Measurements from ENCODE around the gene GRK2. TPM values are rescaled to one million over a fixed set of nuclear protein-coding genes. Genes with fewer than 3 reads are reported as not detected.

GRK2 gene
- total and polyA plus RNA-seq, 5 experiments from 2014 or later = 16.8 to 354 (median 70.7) TPM

- peaks cover 0 to 9% (median 2%) of the 10 kb centered on the region in 3 donors for H3K36me3 Mint-ChIP-seq
- peak overlapping the region in 1 of 10 donors; percentile 74 for H3K27ac Mint-ChIP-seq
- POLR2A ChIA-PET = interaction anchor here (0.6 to 49.2 kb wide), 8 partner anchors 17 to 1818 kb away, joined by 3 to 2293 read pairs (median 4); partner anchors contain the start of genes ANKRD13D and GRK2
- peaks cover 13 to 33% (median 20%) of the 10 kb centered on the region in 4 donors for H3K4me1 Mint-ChIP-seq
- H3K4me3 Mint-ChIP-seq = no peak overlapping the region
- H3K9me3 Mint-ChIP-seq = no peaks in the 10 kb centered on the region
- no peaks in the 10 kb centered on the region for H3K27me3 Mint-ChIP-seq
- DNase-seq (no peak), ATAC-seq (no peak)
These were observed 55.1 kb downstream of the GRK2 start for GRCh38 chr11:67321313-67321871.

DNA sequence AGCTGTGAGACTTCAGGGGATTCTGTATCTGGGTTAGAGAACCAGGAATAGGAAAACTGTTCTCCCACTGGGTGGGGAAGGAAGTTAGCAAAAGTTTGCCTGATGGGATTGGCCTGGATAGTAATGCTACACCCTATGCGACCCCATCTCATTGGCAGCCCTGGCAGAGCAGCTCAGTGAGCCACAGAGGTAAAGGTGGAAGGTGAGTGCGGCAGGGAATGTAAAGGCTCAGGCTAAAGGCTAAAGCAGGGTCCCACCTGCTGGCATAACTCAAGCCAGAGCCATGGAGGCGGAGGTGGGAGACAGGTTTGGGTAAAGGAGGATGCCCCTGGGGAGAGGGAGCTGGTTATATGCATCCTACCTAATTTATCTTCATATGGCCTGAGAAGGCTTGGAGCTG, 55.8 kb downstream of the GRK2 start:
- ATAC-seq (no peak), DNase-seq (no peak)
- Mint-ChIP-seq H3K4me1 (peaks cover 11 to 29% (median 18%) of the 10 kb centered on the region in 4 donors), H3K27me3 (no peaks in the 10 kb centered on the region), H3K27ac (peak overlapping the region in 1 of 10 donors; percentile 46), H3K4me3 (no peak overlapping the region), H3K9me3 (no peaks in the 10 kb centered on the region), H3K36me3 (peaks cover 0 to 9% (median 2%) of the 10 kb centered on the region in 3 donors)
- POLR2A ChIA-PET = interaction anchor here (0.5 to 49.2 kb wide), 11 partner anchors 13 to 89 kb away, joined by 3 to 2293 read pairs (median 4); partner anchors contain the start of genes ANKRD13D, GRK2, POLD4 and SSH3

DNA sequence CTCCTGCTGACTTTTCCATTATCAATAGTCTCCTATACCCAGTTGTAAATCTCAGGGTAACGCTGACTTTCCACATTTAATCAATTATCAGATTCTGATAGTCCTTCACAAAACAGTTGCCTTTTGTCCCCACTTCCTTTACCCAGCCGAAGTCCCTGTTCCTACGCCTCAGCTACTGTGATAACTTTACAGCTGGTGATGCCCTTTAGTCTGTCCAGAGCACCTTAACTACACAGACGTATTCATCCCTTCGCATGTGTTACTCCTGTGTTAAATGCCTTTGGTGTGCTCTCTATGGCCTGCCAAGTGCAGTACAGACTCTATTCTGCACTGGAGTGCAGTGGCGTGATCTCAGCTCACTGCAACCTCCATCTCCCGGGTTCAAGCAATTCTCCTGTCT, 57.3 kb downstream of the GRK2 start:
- H3K36me3 Mint-ChIP-seq = peaks cover 0 to 9% (median 2%) of the 10 kb centered on the region in 3 donors
- H3K27ac Mint-ChIP-seq = no peak overlapping the region
- ATAC-seq (no peak), DNase-seq (no peak)
- no peaks in the 10 kb centered on the region for H3K9me3 Mint-ChIP-seq
- H3K27me3 Mint-ChIP-seq = no peaks in the 10 kb centered on the region
- POLR2A ChIA-PET = interaction anchor here (1.5 to 49.2 kb wide), 3 partner anchors 20 to 45 kb away, joined by 4 to 2293 read pairs (median 6); partner anchors contain the start of genes ANKRD13D and GRK2
- peaks cover 7 to 17% (median 10%) of the 10 kb centered on the region in 4 donors for H3K4me1 Mint-ChIP-seq
- H3K4me3 Mint-ChIP-seq = no peak overlapping the region

DNA sequence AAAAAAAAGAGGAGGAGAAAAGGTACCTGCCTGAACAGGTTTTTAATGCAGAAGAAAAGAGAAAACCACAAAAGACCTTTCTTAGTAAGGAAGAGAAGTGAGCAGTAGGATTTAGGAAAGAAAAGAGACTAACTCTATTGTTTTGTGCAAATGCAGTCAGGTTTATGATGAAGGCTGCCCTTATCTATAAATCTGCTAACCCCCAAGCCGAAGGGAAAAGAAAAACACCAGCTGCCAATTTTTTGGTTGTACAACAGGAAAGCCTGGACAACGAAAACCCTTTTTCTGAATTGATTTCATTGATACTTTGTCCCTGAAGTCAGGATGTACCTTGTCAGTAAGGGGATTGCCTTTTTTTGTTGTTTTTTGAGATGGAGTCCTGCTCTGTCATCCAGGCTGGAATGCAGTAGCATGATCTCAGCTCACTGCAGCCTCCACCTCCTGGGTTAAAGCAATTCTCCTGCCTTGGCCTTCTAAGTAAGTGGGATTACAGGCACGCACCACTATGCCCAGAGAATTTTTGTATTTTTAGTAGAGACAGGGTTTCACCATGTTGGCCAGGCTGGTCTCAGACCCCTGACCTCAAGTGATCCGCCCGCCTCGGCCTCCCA, 65.9 kb downstream of the GRK2 start:
- no peak for DNase-seq
- Mint-ChIP-seq H3K9me3 (no peaks in the 10 kb centered on the region), H3K36me3 (peaks cover 0 to 13% (median 0%) of the 10 kb centered on the region in 3 donors), H3K27ac (no peak overlapping the region), H3K4me3 (no peak overlapping the region), H3K4me1 (peaks cover 0 to 3% (median 0%) of the 10 kb centered on the region in 4 donors), H3K27me3 (no peaks in the 10 kb centered on the region)
- POLR2A ChIA-PET = interaction anchor here (0.7 to 2.5 kb wide), 2 partner anchors 10 to 47 kb away, joined by 5 to 9 read pairs; no protein-coding TSS in a partner anchor
- ATAC-seq = no peak

Other genes starting within 250 kb of the GRK2 start
- gene SYT12, start 243.3 kb upstream of the GRK2 start, total RNA-seq = not detected
- gene SYT12, start 243.3 kb upstream of the GRK2 start, polyA plus RNA-seq = not detected
- under 1 TPM in 1 of 2 experiments, not detected in 1; 0.99 TPM for gene RHOD, start 209.6 kb upstream of the GRK2 start, total RNA-seq
- gene RHOD, start 209.6 kb upstream of the GRK2 start, polyA plus RNA-seq = under 1 TPM in 2 of 3 donors, not detected in 1; 0.17 to 0.48 TPM
- gene KDM2A, start 147.2 kb upstream of the GRK2 start, total RNA-seq = 100 to 1,000 TPM; 280 TPM
- 10 to 100 TPM in 1 of 3 donors, 1 to 10 TPM in 2; 8.0 to 12.9 (median 9.9) TPM for gene KDM2A, start 147.2 kb upstream of the GRK2 start, polyA plus RNA-seq
- gene ANKRD13D, start 22.8 kb downstream of the GRK2 start, total RNA-seq = 100 to 1,000 TPM; 189 to 206 TPM
- gene ANKRD13D, start 22.8 kb downstream of the GRK2 start, polyA plus RNA-seq = 10 to 100 TPM in 2 of 3 donors, 1 to 10 TPM in 1; 6.0 to 18.3 (median 10.1) TPM
- gene SSH3, start 37.1 kb downstream of the GRK2 start, total RNA-seq = 10 to 100 TPM; 18.1 to 25.3 TPM
- 1 to 10 TPM; 1.7 to 4.5 (median 3.2) TPM for gene SSH3, start 37.1 kb downstream of the GRK2 start, polyA plus RNA-seq
- 100 to 1,000 TPM; 102 to 110 TPM for gene POLD4, start 87.1 kb downstream of the GRK2 start, total RNA-seq
- gene POLD4, start 87.1 kb downstream of the GRK2 start, polyA plus RNA-seq = 100 to 1,000 TPM in 2 of 3 donors, 10 to 100 TPM in 1; 87.7 to 105 (median 102) TPM
- 1 to 10 TPM; 1.1 to 1.5 TPM for gene CLCF1, start 107.1 kb downstream of the GRK2 start, total RNA-seq
- under 1 TPM in 1 of 3 donors, not detected in 2; 0.58 TPM for gene CLCF1, start 107.1 kb downstream of the GRK2 start, polyA plus RNA-seq
- 10 to 100 TPM; 47.3 to 58.1 TPM for gene RAD9A, start 125.5 kb downstream of the GRK2 start, total RNA-seq
- 1 to 10 TPM; 6.5 to 9.4 (median 6.6) TPM for gene RAD9A, start 125.5 kb downstream of the GRK2 start, polyA plus RNA-seq
- gene PPP1CA, start 135.4 kb downstream of the GRK2 start, total RNA-seq = 100 to 1,000 TPM; 141 to 146 TPM
- gene PPP1CA, start 135.4 kb downstream of the GRK2 start, polyA plus RNA-seq = 100 to 1,000 TPM; 357 to 518 (median 403) TPM
- 100 to 1,000 TPM; 403 to 419 TPM for gene TBC1D10C, start 137.6 kb downstream of the GRK2 start, total RNA-seq
- 100 to 1,000 TPM; 231 to 307 (median 251) TPM for gene TBC1D10C, start 137.6 kb downstream of the GRK2 start, polyA plus RNA-seq
- gene CARNS1, start 149.2 kb downstream of the GRK2 start, total RNA-seq = 10 to 100 TPM; 18.5 to 21.2 TPM
- 1 to 10 TPM; 2.2 to 3.7 (median 2.3) TPM for gene CARNS1, start 149.2 kb downstream of the GRK2 start, polyA plus RNA-seq
- gene RPS6KB2, start 162.0 kb downstream of the GRK2 start, total RNA-seq = 10 to 100 TPM; 80.9 to 82.8 TPM
- 10 to 100 TPM; 41.9 to 45.9 (median 43.2) TPM for gene RPS6KB2, start 162.0 kb downstream of the GRK2 start, polyA plus RNA-seq
- gene PTPRCAP, start 171.2 kb downstream of the GRK2 start, total RNA-seq = 100 to 1,000 TPM; 212 to 215 TPM
- gene PTPRCAP, start 171.2 kb downstream of the GRK2 start, polyA plus RNA-seq = 100 to 1,000 TPM; 647 to 717 (median 686) TPM
- gene CORO1B, start 177.0 kb downstream of the GRK2 start, total RNA-seq = 10 to 100 TPM; 21.2 to 22.3 TPM
- 10 to 100 TPM in 1 of 3 donors, 1 to 10 TPM in 2; 9.2 to 12.6 (median 9.8) TPM for gene CORO1B, start 177.0 kb downstream of the GRK2 start, polyA plus RNA-seq
- gene GPR152, start 186.3 kb downstream of the GRK2 start, total RNA-seq = not detected
- 1 to 10 TPM in 1 of 3 donors, under 1 TPM in 2; 0.20 to 1.2 (median 0.86) TPM for gene GPR152, start 186.3 kb downstream of the GRK2 start, polyA plus RNA-seq
- gene CABP4, start 188.9 kb downstream of the GRK2 start, total RNA-seq = 1 to 10 TPM; 2.9 to 3.7 TPM
- under 1 TPM; 0.58 to 0.96 (median 0.62) TPM for gene CABP4, start 188.9 kb downstream of the GRK2 start, polyA plus RNA-seq
- gene TMEM134, start 202.8 kb downstream of the GRK2 start, total RNA-seq = 100 to 1,000 TPM; 105 to 111 TPM
- 100 to 1,000 TPM; 128 to 148 (median 144) TPM for gene TMEM134, start 202.8 kb downstream of the GRK2 start, polyA plus RNA-seq
- 100 to 1,000 TPM; 136 to 141 TPM for gene AIP, start 216.6 kb downstream of the GRK2 start, total RNA-seq
- 100 to 1,000 TPM; 146 to 169 (median 146) TPM for gene AIP, start 216.6 kb downstream of the GRK2 start, polyA plus RNA-seq
- gene PITPNM1, start 238.9 kb downstream of the GRK2 start, total RNA-seq = 100 to 1,000 TPM; 118 to 120 TPM
- gene PITPNM1, start 238.9 kb downstream of the GRK2 start, polyA plus RNA-seq = 10 to 100 TPM; 13.8 to 36.5 (median 15.9) TPM
- 10 to 100 TPM; 41.8 to 46.4 TPM for gene CDK2AP2, start 241.7 kb downstream of the GRK2 start, total RNA-seq
- gene CDK2AP2, start 241.7 kb downstream of the GRK2 start, polyA plus RNA-seq = 10 to 100 TPM; 75.9 to 96.8 (median 79.5) TPM

Measured in naive thymus-derived CD8-positive, alpha-beta T cell (primary cell).